Measurements from ENCODE around the gene TNIP1. TPM values are rescaled to one million over a fixed set of nuclear protein-coding genes. Genes with fewer than 3 reads are reported as not detected.

The TNIP1 gene
- 119 and 190 TPM in 2 replicates for total RNA-seq

DNA sequence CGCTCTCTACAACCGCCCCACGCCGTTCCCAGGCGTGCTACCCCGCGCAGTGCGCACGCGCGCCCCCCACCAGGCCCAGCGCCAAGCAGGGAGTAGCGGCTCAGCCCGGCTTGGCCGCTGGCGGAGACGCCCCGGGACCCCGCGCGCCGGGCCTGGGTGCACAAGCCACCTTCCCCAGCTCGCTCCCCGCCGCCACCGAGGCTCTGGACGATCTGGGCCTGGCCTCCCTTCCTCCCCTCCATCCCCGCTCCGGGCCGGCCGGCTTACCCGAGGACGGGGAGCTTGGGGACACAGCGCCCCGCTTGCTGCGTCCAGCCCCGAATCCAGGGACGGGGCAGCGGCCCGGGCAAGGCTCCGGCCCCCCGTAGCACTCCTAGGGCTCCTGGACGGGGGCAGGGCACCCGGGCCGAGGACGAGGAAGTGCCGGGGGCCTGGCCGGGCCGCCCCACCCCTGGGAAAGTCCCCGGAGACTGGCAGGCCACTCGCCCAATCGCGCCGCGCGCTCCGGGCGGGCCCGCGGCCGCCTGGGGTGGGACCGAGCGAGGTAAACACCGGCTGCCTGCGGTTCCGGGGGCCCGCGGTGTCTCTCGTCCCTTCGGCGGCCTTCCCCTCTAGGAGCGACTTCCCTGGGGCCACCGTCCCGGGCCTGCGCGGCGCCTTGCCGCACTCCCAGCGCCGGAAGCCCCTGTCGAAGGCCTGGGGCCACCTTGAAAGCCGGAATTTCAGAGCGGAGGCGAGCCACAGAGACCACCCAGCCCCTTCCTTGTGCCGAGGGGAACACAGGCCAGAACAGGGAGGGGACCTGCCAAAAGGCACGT, at the start of gene TNIP1:
Gene TNIP1, minus strand, starts transcription at position 422 of the 818 bp plus-strand sequence. CDS start 15,939 bp downstream, outside the sequence.

GRCh38 chr5:151020304-151021110, 60.3 kb downstream of the TNIP1 start, which contains the start of gene GPX3:
TSS of gene GPX3 (plus strand) at chr5:151020591. CDS start at chr5:151020655, 64 bp downstream.

Other genes with a start within 250 kb of the TNIP1 start
- gene IRGM, start 234.5 kb downstream of the TNIP1 start, total RNA-seq: not detected in 2 replicates
- 5.0 and 7.4 TPM in 2 replicates for gene ZNF300, start 176.1 kb downstream of the TNIP1 start, total RNA-seq
- 1.1 and 1.2 TPM in 2 replicates for gene GPX3, start 60.4 kb downstream of the TNIP1 start, total RNA-seq
- gene ANXA6, start 76.7 kb upstream of the TNIP1 start, total RNA-seq: 489 and 635 TPM in 2 replicates
- gene CCDC69, start 143.1 kb upstream of the TNIP1 start, total RNA-seq: 2.0 and 2.7 TPM in 2 replicates
- gene GM2A, start 172.2 kb upstream of the TNIP1 start, total RNA-seq: 17.8 and 21.1 TPM in 2 replicates
- not detected in 2 replicates for gene SLC36A3, start 222.7 kb upstream of the TNIP1 start, total RNA-seq

All from smooth muscle cell of the umbilical artery (primary cell).